Lower leg skin (tissue), 4 donors: Measurements from ENCODE around the gene HOXC13. TPM values are rescaled to one million over a fixed set of nuclear protein-coding genes. Genes with fewer than 3 reads are reported as not detected.

ENCODE experiments used
- DNase-seq, 2 donors: peaks; one replicate each; pipeline ENCODE4 v3.0.0-alpha.2; 2019; ENCODE audit warnings: low spot score in 2 of 2
- H3K4me3 ChIP-seq: fragments of 200-600 bp; sonication (generic); 2 replicates; pipeline ENCODE4 v1.5.1; 2017; ENCODE audit warnings: mild to moderate bottlenecking, low read depth; ENCODE audit not compliant: poor library complexity, severe bottlenecking
- CTCF ChIP-seq, 3 donors: fragments of 450-650 bp; IDR thresholded peaks; one replicate each; pipeline ENCODE4 v1.5.1; 2016; ENCODE audit warnings: antibody characterized with exemption in 3 of 3, mild to moderate bottlenecking in 3 of 3, moderate library complexity in 2 of 3
- POLR2A ChIP-seq, 2 donors: fragments of 450-650 bp; IDR thresholded peaks; one replicate each; pipeline ENCODE4 v1.6.1; 2016 to 2017; ENCODE audit warnings: antibody characterized with exemption in 2 of 2, mild to moderate bottlenecking in 1 of 2, moderate library complexity in 1 of 2
- WGBS, 2 donors: methylation state at CpG; one replicate each; pipeline ENCODE4 v1.1.5; 2018; 5-methylcytosine and 5-hydroxymethylcytosine counted together
- intact Hi-C: fragments of 100-400 bp; cut with DNase I; formaldehyde crosslinking; loops from one replicate; pipeline ENCODE4 v1.15.0; 2023; ENCODE audit warnings: low total_unique reads
- total RNA-seq, 4 donors: library from RNA; depleted of rRNA; stranded (reverse); fragments of >200 nt; gene quantifications; one replicate each; pipeline ENCODE4 v1.1.0, GENCODE V29; 2016

HOXC13 gene
- total RNA-seq, 4 donors from 2014 or later: 9.8 to 14.9 (median 11.2) TPM

DNA sequence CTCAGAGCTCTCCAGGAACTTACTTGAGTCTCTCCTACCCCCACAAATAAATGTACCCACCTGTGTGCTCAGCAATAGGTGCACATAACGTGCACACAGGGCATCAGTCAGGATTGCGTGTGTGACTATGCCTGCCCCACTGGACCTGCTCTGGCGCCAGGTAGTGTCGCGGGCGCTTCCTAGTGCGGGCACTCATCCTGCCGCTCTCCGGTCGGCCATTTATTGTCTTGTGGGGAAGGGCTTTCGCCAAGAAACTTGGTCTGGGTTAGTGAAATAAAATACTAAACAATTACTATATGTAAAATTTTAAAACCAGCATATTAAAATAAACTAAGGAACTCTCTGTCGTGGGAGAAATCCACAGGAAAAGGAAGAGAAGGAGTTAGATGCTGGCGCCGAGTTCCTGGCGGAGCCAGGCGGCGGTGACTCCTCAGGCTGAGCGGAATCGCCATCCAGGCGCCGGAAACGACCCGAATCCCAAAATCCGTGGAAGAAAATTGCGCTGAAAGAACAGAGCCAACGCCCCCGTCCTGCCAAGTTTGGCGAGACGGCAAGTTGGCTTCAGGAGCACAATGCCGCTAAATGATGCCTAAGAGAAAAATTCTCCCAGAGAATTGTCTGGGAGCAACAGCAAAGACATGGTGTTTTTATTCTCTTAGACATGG is 7.9 kb upstream of the HOXC13 start:
- TF ChIP-seq POLR2A (IDR thresholded peaks at IDR 0.05) (no peak), CTCF (IDR thresholded peaks at IDR 0.05) (no peak)
- WGBS, 2 donors: 18 to 28% methylated on average over 30 of the region's 30 CpGs
- H3K4me3 ChIP-seq: no peak overlapping the region
- intact Hi-C loops: no loop called here
- no peak for DNase-seq

DNA sequence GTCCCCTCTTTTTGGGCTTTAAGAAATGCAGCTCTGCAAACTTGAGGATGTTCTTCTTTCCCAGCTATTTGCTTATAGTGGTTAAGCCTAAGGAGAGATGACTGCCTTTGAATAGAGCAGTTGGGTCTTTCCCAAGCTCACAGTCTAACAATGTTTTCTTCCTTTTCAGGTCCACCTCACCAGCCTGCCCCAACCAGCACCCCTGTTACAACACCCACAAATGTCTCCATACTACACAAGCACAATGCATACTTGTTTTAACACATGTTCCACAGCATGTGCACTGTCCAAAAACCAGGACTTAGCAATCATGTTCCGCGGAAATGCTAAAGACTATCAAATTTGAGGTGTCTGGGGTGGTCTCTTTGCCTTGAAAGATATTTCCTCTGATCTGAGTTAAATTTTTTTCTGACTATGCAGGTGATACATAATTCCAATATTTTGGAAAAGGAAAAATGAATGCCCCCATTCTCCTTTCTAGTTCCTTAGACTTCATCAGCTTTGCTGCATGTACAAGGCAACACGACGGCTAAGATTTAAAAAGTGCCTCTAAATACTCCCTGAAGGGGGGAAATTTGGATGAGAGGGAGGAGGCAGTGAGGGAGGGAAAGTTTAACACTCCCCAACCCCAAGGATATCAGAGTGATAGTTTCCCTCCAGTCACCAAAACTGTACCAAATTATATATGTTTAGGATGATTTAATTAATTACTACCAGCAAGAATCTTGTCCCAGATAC is 6.6 kb upstream of the HOXC13 start:
- no peak for DNase-seq
- TF ChIP-seq POLR2A (IDR thresholded peaks at IDR 0.05): no peak
- no peak for TF ChIP-seq CTCF (IDR thresholded peaks at IDR 0.05)
- H3K4me3 ChIP-seq: no peak overlapping the region
- intact Hi-C loops: no loop called here
- 68 to 77% methylated on average over 4 of the region's 4 CpGs for WGBS, 2 donors

- 77 to 82% methylated on average over 4 of the region's 4 CpGs for WGBS, 2 donors
- DNase-seq: no peak
- TF ChIP-seq CTCF (IDR thresholded peaks at IDR 0.05) (no peak), POLR2A (IDR thresholded peaks at IDR 0.05) (no peak)
These were observed 5.7 kb upstream of the HOXC13 start for GRCh38 chr12:53932915-53933314.

DNA sequence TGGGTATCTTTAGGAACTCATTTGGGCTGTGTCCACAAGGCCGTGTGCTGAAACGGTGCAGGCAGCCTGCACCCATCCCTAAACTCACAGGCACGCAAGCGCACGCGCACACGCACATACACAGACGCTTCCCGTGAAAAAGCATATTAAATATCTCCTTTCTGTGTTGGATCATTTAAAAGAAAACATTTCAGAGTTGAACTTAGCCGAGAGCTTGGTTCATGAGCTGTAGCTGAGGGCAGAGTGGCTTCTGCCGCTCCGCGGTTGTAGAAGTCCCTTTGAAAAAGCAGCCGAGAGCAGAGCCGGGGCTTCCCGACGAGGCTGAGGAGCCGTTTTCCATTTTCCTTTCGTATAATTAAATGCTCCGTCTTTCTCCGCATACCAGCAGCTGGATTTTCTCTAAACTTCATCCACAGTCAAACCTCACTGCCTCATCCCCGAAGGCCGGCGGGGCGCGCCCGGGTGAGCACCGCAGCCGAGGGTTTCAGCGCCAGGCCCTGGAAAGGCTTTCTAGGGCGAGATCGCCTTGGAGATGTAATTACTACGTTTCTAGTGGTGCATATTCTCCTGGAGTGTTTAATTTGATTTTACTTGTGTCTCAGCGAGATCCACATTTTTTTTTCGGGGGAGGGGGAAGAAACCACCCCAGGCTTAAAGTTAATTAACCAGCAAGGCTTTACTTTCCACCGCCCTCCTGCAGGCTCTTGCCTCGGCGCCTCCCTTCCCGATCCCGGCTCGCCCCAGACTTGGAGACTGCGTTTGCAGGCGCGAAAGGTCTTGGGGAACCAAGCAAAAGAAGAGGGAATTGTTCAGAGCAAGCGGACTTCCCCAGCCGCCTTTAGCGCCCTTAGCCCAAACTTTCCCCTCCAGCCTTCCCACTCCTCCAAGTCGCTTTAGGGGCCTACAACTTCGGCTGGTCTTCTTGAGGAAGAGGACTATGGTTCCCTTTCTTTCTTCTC is 3.0 kb upstream of the HOXC13 start:
- DNase-seq: no peak
- H3K4me3 ChIP-seq: no peak overlapping the region
- WGBS, 2 donors: 54 to 56% methylated on average over 49 of the region's 49 CpGs
- intact Hi-C loops: no loop called here
- no peak for TF ChIP-seq POLR2A (IDR thresholded peaks at IDR 0.05)
- TF ChIP-seq CTCF (IDR thresholded peaks at IDR 0.05): no peak

More at GRCh38 chr12:53932915-53933314, 5.7 kb upstream of the HOXC13 start:
- no peak overlapping the region for H3K4me3 ChIP-seq
- intact Hi-C loops: no loop called here

GRCh38 chr12:53937099-53937498 is 1.5 kb upstream of the HOXC13 start:
- no peak for TF ChIP-seq CTCF (IDR thresholded peaks at IDR 0.05)
- TF ChIP-seq POLR2A (IDR thresholded peaks at IDR 0.05): no peak
- DNase-seq: no peak
- H3K4me3 ChIP-seq: no peak overlapping the region
- 56 to 58% methylated on average over 12 of the region's 12 CpGs for WGBS, 2 donors
- intact Hi-C loops: no loop called here
